Hippocampal formation (tissue), 2 donors: Measurements from ENCODE around the gene RDH12.
A peak's percentile ranks its signal among the peaks of the same experiment; 100 is the strongest.
"Not testable (repeated sequence)": the region's sequence is repeated elsewhere in the genome, so short reads cannot be mapped to it uniquely, and the experiment has no call there.

Experiments used
- DNase-seq, 2 donors: peaks; one replicate each; lab custom pipeline; 2025; lab: John Stamatoyannopoulos, UW

RDH12 gene

DNA sequence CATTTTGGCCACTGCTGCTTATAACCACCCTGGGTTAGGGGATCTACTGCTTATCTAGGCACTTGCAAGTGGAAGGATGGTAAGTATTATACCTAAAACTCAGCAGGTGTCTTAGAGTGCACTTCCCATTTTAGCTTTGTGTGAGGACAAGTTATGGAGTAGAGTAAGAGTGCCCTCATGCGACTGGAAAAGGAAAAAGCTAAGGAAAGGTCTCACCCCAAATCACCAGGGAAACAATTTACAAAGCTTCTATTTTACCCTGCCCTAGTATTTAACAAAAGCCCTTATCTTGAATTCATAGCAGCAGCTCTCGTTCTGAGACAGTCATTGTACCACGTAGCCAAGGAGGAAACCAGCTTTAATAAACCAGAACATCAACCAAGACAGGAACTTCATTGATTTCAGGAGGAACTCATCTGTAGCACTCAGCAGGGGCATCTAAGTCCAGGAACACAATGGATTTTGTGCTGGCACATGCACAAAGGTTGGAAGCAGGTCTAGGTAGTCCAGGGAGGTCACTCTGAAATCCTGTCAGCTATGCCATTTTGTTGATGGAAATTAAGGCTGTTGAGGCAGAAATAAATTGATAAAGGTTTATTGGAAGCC is 2.9 kb downstream of the RDH12 start:
- DNase-seq: peak; percentile 23 to 89

DNA sequence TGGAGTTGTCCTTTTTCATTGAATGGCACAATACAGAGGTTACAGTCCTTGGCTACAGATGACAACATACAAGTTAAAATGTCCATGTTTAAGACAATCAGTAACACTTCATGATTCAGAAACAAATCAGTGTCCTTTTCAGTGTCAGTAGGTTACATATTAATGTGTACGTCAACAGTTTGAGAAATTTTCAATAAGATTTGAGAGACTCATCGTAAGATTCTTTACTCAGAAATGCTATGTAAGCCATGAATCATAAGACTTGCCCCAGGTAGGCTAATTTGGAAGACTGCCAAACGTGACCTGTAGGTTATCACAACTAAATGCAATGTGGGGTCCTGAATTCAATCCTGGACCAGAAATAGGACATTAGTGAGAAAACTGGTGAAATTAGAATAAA is 3.5 kb downstream of the RDH12 start:
- DNase-seq: no peak

DNA sequence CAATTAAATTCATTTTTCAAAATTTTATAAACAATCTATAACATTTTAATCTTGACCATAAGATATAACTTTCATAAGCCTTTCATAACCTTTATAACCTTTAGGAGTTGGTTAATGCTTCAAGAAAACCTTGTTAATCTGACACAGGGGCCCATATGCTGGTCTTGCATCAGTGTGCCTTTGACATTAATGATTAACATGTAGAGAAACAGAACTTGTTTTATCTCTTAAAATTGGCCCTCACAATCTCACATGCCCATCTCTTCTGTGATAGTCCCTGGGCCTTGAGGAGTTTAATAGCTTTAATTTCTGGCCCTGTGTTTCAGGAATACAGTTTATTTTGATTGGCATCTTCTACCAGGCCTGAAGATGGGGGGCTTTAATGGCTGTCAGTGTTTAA is 7.7 kb downstream of the RDH12 start:
- not testable (repeated sequence) for DNase-seq

DNA sequence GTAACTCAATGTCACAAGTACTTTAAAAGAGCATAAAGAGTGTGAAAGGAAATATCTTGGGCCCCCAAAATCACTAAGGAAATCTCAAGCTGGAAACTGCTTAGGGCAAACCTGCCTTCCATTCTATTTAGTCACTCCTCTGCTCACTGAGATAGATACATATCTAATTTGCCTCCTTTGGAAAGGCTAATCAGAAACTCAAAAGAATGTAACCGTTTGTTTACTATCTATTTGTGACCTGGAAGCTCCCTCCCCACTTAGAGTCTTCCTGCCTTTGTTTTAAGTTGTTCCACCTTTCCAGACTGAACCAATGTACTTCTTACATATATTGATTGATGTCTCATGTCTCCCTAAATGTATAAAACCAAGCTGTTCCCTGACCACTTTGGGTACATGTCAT is 8.1 kb downstream of the RDH12 start:
- DNase-seq: not testable (repeated sequence)

DNA sequence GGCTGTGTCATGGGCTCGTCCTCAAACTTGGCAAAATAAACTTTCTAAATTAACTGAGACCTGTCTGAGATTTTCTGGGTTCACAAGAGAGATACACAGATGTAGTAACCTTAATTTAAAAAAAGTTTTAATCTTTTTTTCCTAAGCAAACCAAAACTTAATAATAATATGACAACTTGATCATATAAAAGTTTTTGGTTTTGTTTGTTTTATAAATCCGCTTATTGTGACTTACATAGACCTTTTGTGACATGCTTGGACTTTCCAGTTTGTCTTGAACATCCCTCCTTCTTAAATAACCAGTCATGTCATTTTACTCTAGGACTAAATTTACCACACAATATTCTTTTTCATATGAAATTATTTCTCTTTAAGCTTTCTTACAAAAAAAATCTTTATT is 8.5 kb downstream of the RDH12 start:
- no peak for DNase-seq

DNA sequence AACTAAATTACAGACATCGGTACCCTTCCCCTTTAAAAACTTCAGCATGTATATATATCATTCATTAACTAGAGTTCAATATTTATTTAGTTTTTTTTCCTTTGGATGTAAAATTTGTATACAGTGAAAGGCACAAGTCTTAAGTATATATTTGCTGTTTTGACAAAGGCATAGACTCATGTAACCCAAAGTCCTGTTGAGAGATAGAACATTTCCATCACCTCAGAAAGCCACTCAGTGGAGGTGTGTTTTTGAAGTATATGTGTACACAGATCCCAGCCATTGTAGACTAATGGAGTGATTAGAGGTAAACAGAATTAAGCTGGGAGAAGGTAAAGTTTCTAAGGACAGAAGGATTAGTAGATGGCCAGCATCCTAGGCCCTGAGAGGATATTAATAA is 15.4 kb downstream of the RDH12 start:
- DNase-seq: no peak

DNA sequence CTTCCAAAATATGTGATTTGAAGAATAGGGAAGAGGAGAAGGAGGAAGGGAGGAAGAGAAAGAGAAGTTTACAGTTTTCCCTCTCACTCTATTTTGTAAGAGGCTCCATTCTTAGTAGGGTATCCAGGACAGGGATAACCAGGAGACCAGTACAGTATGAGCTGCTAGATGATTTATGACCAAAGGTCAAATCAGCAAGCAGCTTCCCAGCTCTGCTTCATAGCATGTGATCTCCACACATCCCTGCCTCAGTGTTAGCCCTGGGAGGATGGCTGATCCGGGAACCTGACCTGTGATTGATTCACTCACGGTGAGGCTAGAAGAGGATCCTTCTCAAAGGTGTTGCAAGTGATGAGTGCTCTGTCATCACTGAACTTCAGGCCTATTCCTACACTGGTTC is 16.6 kb downstream of the RDH12 start:
- DNase-seq: no peak

DNA sequence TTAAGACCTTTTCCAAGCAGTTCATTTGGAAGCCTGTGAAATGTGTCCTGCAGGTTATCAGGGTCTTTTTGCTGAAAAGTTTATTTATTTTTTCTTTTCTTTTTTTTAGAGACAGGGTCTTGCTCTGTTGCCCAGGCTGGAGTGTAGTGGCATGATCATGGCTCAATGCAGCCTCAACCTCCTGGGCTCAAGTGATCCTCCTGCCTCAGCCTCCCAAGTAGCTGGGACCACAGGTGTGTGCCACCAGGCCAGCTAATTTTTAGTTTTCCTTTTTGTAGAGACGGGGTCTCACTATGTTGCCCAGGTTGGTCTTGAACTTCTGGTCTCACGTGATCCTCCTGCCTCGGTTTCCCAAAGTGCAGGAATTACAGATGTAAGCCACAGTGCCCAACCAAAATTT is 17.7 kb downstream of the RDH12 start:
- DNase-seq: not testable (repeated sequence)

DNA sequence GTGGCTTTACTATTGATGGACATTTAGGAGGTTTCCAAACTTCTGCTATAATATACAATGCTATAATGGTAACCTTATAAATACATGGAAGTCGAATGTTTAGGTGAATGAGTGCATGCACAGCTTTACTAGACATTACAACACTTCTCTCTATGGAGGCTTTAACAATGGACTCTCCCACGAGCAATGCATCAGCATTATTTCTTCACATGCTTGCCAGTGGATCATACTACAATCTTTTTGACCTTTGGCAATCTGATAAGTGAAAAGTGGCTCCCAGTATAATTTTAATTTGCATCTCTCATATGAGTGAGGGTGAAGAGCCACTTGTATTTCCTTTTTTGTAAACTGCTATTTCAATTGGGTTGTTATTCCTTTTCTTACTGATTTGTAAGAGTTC is 18.2 kb downstream of the RDH12 start:
- DNase-seq: no peak

DNA sequence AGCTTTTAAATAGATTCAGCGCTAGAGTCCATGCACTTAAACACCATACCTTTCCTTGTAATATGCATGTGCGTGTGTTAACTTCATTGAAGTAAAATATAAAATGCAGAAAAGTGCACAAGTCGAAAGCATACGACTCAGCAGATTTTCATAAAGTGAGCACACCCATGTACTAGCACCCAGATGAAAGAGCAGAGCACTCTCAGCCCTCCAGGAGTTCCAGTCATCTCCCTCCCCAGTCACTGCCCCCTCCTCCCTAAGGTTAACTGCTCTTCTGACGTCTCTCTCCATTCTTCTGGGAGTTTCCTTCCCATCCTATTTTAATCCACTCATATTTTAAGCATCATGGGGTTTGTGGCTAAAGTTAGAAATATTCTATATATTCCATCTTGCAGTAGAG is 20.2 kb downstream of the RDH12 start:
- no peak for DNase-seq

DNA sequence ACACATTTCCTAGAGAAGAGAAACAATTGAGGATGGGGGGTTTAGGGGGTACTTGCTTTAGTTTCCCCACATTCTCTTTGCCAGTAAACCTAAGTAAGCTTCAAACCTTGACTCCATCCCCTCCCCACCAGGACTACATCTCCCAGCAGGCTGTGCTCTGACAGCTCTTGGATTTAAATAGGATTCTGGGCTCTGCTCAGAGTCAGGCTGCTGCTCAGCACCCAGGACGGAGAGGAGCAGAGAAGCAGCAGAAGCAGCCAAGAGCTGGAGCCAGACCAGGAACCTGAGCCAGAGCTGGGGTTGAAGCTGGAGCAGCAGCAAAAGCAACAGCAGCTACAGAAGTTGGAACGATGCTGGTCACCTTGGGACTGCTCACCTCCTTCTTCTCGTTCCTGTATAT is 20.6 kb downstream of the RDH12 start:
- peak; percentile 41 to 44 for DNase-seq

DNA sequence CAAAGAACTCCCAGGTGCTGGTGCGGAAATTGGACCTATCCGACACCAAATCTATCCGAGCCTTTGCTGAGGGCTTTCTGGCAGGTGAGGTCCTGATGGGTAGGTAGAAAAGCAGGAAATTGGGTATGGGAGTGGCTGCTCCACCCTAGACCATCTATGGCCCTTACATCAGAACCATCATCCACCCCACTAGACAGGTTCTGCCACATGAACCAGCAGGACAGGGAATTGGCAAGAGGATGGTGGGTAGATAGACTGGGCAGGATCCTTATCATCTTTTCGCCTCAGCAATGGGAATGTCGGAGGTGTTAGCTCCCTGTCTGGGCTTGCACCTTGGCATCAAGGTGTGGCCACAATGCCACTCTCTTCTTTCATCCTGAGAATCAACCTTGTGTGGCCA is 23.5 kb downstream of the RDH12 start:
- DNase-seq: no peak

DNA sequence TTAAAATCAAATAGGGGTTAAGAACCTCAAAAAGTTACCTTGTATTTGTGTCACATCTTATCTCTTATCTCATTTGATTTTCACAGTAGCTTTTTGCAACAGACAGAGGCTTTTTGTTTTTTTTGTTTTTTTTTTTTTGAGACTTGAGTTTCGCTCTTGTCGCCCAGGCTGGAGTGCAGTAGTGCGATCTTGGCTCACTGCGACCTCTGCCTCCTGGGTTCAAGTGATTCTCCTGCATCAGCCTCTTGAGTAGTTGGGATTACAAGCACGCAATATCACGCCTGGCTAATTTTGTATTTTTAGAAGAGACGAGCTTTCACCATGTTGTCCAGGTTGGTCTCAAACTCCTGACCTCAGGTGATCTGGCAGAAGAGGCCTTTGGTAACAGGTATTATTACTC is 25.7 kb downstream of the RDH12 start:
- no peak for DNase-seq

DNA sequence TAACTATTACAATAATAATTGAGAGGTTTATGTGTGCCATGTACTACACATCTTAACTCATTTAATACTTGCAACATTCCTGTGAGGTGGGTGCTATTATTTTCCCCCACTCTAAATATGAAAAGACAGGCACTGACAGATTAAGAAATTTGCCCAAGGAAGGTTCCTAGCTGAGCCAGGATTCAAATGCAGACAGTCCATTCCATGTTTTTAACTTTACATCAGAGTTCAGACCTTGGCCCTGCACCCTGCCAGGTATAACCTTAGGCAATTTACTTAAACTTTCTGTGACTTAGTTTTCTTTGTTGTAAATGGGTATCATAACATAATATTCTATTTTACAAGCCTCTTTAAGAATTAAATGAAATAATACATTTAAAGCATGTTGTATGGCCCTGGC is 26.6 kb downstream of the RDH12 start:
- no peak for DNase-seq

DNA sequence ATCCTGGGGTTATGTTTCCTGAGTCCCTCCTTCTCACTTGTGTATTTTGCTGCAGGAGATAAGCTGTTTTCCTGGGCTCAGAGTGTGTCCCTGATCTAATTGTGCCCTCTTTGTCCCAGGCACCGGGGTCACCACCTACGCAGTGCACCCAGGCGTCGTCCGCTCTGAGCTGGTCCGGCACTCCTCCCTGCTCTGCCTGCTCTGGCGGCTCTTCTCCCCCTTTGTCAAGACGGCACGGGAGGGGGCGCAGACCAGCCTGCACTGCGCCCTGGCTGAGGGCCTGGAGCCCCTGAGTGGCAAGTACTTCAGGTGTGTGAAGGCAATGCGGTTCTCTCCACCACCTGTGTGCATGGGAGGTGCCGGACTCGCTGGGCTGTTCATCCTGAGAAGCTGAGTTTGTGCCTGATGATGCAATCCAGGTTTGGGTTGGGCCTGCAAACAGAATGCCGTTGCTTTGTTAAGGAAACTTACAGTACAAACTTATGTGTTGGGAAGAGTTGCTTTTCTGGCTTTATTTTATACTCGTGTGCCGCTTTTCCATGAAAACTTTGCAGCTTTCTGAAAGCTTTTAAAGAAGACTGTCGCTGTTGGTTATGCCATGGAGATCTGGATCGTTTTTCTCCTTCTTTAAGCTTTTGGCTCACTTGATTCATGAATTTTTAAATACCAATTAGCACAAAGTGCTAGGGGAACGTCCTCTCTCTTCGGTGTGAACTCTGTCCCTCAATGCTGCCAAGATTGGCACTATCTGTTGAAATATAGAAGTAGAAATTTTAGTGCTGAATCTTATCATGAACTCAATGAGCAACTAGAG is 27.6 kb downstream of the RDH12 start:
- DNase-seq: no peak

DNA sequence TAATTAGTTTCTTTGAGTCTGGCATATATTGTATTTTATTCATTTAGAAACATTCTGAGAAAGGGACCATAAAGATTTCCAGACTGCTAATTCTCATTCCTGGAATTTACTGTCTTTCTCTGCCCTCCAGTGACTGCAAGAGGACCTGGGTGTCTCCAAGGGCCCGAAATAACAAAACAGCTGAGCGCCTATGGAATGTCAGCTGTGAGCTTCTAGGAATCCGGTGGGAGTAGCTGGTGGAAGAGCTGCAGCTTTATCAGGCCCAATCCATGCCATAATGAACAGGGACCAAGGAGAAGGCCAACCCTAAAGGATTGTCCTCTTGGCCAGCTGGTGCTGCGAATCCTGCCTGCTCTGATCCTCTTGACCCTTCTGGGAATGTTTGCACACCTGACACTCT is 31.9 kb downstream of the RDH12 start:
- DNase-seq: no peak

DNA sequence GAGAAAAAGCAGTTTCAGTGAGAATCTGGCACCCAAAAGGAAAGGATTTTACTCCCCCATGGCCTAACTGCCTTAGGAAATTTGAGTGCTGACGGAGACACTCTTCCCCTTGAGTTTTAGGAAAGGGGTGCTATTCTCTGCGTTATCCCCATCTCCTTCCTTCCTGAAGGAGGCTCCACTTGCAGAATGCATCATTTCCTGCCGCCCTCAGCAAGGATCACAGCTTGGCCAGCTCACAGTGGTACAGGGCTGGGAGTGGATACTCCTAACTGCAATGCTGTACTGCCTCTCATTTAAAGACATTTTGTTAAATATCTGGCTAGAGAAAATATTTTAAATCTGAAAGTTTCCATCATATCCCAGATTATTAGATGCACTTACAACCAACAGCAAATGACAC is 33.0 kb downstream of the RDH12 start:
- no peak for DNase-seq

DNA sequence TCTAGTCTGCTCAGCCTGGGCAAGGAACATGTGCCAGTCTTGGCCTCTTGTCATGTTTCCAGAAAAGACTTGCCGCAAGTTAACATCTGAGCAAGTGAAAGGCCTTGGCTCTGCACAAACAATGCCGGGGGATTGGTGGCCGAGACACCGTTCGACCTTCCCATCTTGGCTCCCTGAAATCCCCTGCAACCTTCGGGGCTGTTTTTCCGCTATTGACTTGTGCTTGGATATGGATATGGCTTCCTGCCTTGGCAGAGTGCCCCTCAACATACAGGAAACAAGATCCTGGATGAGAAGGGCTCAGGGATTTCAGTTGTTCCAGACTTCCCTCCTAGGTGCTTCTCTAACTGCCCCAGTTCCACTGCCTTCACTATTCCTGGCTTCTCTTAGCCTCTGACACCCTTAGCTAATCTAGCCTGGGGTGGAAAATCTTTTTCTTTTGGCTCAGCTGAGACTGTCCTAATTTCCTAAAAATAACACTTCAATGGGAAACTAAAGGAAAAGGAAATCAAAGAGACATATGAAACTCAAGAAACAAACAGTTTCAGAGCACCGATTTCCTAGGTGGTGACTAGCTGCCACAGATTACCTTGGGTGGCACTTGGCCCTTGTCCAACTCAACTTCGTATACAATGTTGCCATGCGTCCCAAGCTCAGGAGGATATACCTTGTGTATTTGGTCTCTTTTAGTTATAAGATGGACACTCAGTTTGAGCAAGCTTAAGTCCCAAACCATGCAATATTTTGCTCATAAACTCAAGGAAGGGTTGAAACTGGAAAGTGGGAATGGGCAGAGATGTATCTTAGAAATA is 33.9 kb downstream of the RDH12 start:
- DNase-seq: no peak

DNA sequence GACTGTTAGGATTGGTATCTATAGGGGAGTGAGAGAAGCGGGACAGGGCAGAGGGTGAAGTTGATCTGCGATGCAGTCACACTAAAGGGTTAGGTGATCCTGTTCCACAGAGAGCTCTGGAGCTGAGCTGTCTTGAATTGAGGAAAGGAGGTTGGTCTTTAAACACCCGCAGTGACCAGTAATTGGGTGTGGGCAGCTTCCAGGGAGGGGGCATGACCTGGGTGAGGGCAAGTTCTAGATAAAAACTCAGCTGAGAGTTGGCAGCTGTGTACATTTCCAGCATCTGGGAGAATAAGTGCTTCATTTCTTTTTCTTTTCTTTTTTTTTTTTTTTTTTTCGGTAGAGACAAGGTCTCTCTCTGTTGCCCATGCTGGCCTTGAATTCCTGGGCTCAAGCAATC is 35.1 kb downstream of the RDH12 start:
- DNase-seq: no peak

DNA sequence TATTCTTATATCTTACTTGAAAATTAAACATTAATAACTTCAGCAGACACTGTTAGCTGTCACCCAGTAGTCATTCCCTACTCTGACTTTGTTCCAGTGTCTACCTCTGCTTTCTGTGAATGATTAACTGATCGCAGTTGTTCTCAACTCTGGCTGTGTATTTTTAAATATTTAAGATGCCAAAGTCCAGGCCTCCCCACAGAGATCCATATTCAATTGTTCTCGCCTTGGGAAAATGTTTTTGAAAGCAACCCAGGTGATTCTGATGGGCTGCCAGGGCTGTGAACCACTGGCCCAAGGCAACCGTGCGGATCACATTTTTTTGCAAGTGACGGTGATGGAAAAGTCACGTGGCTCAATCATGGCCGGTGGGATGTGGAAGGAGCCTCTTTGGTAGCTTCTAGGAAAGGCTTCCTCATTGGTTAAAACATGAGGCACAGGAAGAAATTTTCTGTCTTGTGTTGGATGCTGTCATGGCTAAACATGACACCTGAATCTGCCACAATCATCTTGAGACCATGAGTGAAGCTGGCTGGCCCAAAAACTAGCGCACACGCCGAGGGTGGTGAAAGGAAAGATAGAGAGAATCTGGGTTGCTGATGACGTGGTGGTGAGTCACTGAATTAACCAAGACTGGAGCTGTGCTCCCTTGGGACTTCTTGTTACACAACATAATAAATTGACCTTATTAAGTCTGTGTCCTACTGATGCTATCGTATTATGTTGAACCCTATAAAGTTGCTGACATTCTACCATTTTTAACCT is 37.2 kb downstream of the RDH12 start:
- no peak for DNase-seq

DNA sequence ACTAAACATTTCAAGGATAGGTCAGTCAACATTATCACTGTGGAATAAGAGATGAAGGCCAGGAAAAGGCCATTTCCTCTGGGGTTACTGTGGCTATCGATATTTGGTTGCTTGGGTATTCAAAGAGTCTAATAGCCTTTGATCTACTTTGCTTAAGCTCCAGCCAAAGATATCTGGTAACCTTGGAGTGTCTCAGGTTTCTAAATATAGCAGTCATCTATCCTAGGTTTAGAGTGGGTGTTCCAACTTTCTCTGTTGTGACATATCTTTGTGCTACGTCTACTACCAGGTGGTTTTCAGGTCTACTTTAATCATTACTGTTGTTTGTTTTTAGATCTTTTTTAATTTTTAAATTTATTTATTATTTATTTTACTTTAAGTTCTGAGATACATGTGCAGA is 42.4 kb downstream of the RDH12 start:
- no peak for DNase-seq

DNA sequence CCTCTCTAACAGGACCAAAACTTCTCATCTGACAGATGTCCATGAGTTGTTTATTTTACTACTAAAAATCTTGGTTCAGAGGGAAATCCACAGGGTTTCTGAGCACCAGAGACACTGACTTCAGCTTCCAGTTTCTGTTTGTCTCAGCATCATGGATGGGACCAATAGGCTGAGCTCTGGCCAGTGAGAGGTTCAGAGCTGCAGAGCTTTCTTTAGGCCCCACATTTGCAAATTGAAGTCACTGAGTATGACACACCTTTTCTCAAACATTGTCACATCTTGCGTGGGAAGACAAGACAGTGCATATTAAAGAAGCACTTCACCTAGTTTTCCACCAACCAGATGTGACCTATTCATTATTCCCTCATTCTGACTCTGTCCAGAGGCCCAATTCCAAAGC is 45.2 kb downstream of the RDH12 start:
- no peak for DNase-seq
